SU-DHL-6 (cell line): ENCODE measurements around the gene ASCC3.

Source experiments
- EZH2phosphoT487 ChIP-seq: fragments of 200-600 bp; sonication (generic), shearing (Covaris generic); conservative IDR thresholded peaks from 2 replicates; pipeline ENCODE4 v1.6.1; 2018; ENCODE audit warnings: mild to moderate bottlenecking, antibody characterized with exemption, low read length, moderate library complexity, mixed read lengths
- TF ChIP-seq, protein P1 (sequence below): fragments of 200-600 bp; sonication (generic); IDR thresholded peaks from one replicate; pipeline ENCODE4 v1.5.1; 2017; ENCODE audit warnings: antibody characterized with exemption, mild to moderate bottlenecking, low read length, moderate library complexity; ENCODE audit not compliant: insufficient read depth, poor library complexity, severe bottlenecking

DNA sequence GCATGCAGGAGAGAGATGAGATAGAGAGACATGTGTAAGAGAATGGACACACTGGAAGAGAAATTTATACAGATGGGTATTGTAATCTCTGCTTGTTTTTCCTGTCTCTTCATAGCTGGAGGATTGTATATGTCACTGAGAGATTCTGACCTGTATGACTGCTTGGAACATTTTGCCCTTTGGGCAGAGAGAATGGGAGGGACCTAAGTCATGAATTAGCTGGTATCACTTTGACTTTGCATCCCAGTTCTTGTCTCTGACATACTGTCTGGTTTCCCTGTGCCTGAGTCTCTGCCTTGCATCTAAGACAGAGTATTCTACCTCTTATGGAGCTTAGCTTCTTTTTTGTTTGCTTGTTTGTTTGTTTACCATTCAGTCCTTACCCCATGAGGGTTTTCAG is 37.0 kb upstream of the ASCC3 start:
- TF ChIP-seq, protein P1, sequence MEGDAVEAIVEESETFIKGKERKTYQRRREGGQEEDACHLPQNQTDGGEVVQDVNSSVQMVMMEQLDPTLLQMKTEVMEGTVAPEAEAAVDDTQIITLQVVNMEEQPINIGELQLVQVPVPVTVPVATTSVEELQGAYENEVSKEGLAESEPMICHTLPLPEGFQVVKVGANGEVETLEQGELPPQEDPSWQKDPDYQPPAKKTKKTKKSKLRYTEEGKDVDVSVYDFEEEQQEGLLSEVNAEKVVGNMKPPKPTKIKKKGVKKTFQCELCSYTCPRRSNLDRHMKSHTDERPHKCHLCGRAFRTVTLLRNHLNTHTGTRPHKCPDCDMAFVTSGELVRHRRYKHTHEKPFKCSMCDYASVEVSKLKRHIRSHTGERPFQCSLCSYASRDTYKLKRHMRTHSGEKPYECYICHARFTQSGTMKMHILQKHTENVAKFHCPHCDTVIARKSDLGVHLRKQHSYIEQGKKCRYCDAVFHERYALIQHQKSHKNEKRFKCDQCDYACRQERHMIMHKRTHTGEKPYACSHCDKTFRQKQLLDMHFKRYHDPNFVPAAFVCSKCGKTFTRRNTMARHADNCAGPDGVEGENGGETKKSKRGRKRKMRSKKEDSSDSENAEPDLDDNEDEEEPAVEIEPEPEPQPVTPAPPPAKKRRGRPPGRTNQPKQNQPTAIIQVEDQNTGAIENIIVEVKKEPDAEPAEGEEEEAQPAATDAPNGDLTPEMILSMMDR = no peak
- TF ChIP-seq EZH2phosphoT487 = no peak
